Islet of Langerhans (tissue), 1 donor: ENCODE data around the gene PLPP4.
"Not testable (repeated sequence)": the region's sequence is repeated elsewhere in the genome, so short reads cannot be mapped to it uniquely, and the experiment has no call there.

Source experiments
- FAIRE-seq: peaks from one replicate; lab custom pipeline; 2011; peaks lifted over from hg19 to GRCh38; lab: Jason Lieb, UNC

PLPP4 gene

GRCh38 chr10:120490288-120490687, 33.3 kb downstream of the PLPP4 start:
- no peak for FAIRE-seq

- no peak for FAIRE-seq
These were observed 35.3 kb downstream of the PLPP4 start for GRCh38 chr10:120492346-120492745.

- FAIRE-seq = no peak
These were observed 36.6 kb downstream of the PLPP4 start for GRCh38 chr10:120493411-120494312.

GRCh38 chr10:120494313-120494710, 37.3 kb downstream of the PLPP4 start:
- no peak for FAIRE-seq

GRCh38 chr10:120495226-120496009, 38.4 kb downstream of the PLPP4 start:
- no peak for FAIRE-seq

- FAIRE-seq = no peak
These were observed 42.9 kb downstream of the PLPP4 start for GRCh38 chr10:120499883-120500282.

- FAIRE-seq = no peak
These were observed 46.7 kb downstream of the PLPP4 start for GRCh38 chr10:120503689-120504088.

GRCh38 chr10:120504227-120504626, 47.2 kb downstream of the PLPP4 start:
- FAIRE-seq = not testable (repeated sequence)

- FAIRE-seq = no peak
These were observed 48.0 kb downstream of the PLPP4 start for GRCh38 chr10:120505056-120505455.

- no peak for FAIRE-seq
These were observed 48.8 kb downstream of the PLPP4 start for GRCh38 chr10:120505866-120506265.

GRCh38 chr10:120506674-120507073, 49.6 kb downstream of the PLPP4 start:
- FAIRE-seq = no peak

- no peak for FAIRE-seq
These were observed 50.1 kb downstream of the PLPP4 start for GRCh38 chr10:120507175-120507574.

GRCh38 chr10:120507651-120508050, 50.6 kb downstream of the PLPP4 start:
- FAIRE-seq = no peak

GRCh38 chr10:120508393-120508792, 51.4 kb downstream of the PLPP4 start:
- FAIRE-seq = no peak

- FAIRE-seq = no peak
These were observed 51.9 kb downstream of the PLPP4 start for GRCh38 chr10:120508966-120509365.

- no peak for FAIRE-seq
These were observed 54.1 kb downstream of the PLPP4 start for GRCh38 chr10:120511165-120511564.

GRCh38 chr10:120513307-120513796, 56.3 kb downstream of the PLPP4 start:
- no peak for FAIRE-seq

- FAIRE-seq = no peak
These were observed 57.1 kb downstream of the PLPP4 start for GRCh38 chr10:120514035-120514620.

GRCh38 chr10:120514959-120515358, 57.9 kb downstream of the PLPP4 start:
- FAIRE-seq = no peak

GRCh38 chr10:120515741-120516140, 58.7 kb downstream of the PLPP4 start:
- no peak for FAIRE-seq

- FAIRE-seq = no peak
These were observed 59.4 kb downstream of the PLPP4 start for GRCh38 chr10:120516426-120516825.

GRCh38 chr10:120517196-120517595, 60.2 kb downstream of the PLPP4 start:
- no peak for FAIRE-seq
